Measurements from ENCODE around the gene IQCH.

GRCh38 chr15:67420137-67420536, 165.6 kb downstream of the IQCH start:
- TF ChIP-seq CTCF (IDR thresholded peaks at IDR 0.05) (no peak), POLR2A (IDR thresholded peaks at IDR 0.05) (no peak), POLR2AphosphoS5 (IDR thresholded peaks at IDR 0.05) (no peak)
